BE2C (cell line): Measurements from ENCODE around the gene EPB41L4A.

Experiments
- DNase-seq: peaks from one replicate; pipeline ENCODE4 v3.0.0-alpha.2; 2020
- H3K27me3 ChIP-seq: fragments of 250-450 bp; sonication (Bioruptor Pico); 2 replicates; pipeline ENCODE4 v1.5.1; 2020; ENCODE audit warnings: mild to moderate bottlenecking
- H3K36me3 ChIP-seq: fragments of 250-450 bp; sonication (Bioruptor Pico); 2 replicates; pipeline ENCODE4 v1.5.1; 2020; ENCODE audit warnings: mild to moderate bottlenecking
- H3K4me1 ChIP-seq: fragments of 250-450 bp; sonication (Bioruptor Pico); 2 replicates; pipeline ENCODE4 v1.5.1; 2020
- H3K4me3 ChIP-seq: 2 replicates; pipeline ENCODE4 v1.5.1; 2011; ENCODE audit warnings: low read depth, low read length
- H3K9me3 ChIP-seq: fragments of 250-450 bp; sonication (Bioruptor Pico); 2 replicates; pipeline ENCODE4 v1.5.1; 2020
- CTCF ChIP-seq: IDR thresholded peaks from 2 replicates; pipeline ENCODE4 v1.5.1; 2012; ENCODE audit warnings: mild to moderate bottlenecking, low read depth, low read length

The EPB41L4A gene

DNA sequence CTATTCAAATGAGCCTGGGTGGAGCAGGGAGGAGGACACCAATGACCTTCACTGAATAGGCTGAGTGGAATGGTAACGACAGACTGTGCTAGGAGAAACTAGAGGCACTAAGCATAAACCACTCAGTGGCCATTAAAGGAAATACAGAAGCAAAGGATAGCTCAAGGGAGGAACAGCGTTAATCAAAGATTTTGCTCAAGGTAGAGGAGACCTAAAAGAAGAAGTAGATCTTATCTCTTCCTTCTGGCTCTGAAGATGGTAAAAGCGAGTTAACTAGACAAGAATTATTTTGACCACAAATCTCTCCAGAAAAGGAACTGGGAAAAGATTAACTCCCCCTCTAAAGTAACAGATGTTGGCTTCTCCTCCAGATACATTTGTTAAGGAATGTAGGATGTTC lies 299.6 kb downstream of the EPB41L4A start:
- Histone ChIP-seq H3K4me3 (no peak overlapping the region), H3K27me3 (no peaks in the 10 kb centered on the region), H3K4me1 (no peaks in the 10 kb centered on the region), H3K36me3 (no peaks in the 10 kb centered on the region), H3K9me3 (no peaks in the 10 kb centered on the region)
- TF ChIP-seq CTCF, result no peak
- DNase-seq, result no peak

GRCh38 chr5:112117551-112117950 lies 301.5 kb downstream of the EPB41L4A start:
- no peaks in the 10 kb centered on the region for H3K9me3 ChIP-seq
- H3K4me1 ChIP-seq, result no peaks in the 10 kb centered on the region
- no peak overlapping the region for H3K4me3 ChIP-seq
- no peak for DNase-seq
- H3K36me3 ChIP-seq, result no peaks in the 10 kb centered on the region
- H3K27me3 ChIP-seq, result no peaks in the 10 kb centered on the region
- TF ChIP-seq CTCF, result no peak

DNA sequence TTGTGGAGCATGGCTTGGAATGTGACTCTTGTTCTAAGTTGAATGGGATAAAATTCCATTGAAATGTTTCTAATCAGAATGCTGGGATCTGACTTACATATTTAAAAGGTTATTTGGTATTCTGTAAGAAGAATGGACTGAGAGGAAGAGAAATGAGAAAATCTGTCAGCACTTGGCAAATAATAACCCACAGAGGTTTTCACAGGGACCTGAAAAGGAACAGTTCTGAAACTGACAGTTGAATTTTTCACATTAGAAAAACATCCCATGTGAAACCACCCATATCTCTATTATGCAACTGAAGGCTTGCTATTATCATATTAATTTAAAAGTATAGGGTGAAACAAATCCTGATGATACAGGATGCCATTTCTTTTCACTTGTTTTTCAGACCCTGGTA lies 302.7 kb downstream of the EPB41L4A start:
- H3K27me3 ChIP-seq, result no peaks in the 10 kb centered on the region
- no peaks in the 10 kb centered on the region for H3K9me3 ChIP-seq
- DNase-seq, result no peak
- no peaks in the 10 kb centered on the region for H3K36me3 ChIP-seq
- TF ChIP-seq CTCF, result no peak
- H3K4me1 ChIP-seq, result no peaks in the 10 kb centered on the region
- no peak overlapping the region for H3K4me3 ChIP-seq

GRCh38 chr5:112113565-112113964 lies 305.5 kb downstream of the EPB41L4A start:
- no peak overlapping the region for H3K4me3 ChIP-seq
- DNase-seq, result no peak
- H3K36me3 ChIP-seq, result no peaks in the 10 kb centered on the region
- H3K9me3 ChIP-seq, result no peaks in the 10 kb centered on the region
- no peak for TF ChIP-seq CTCF
- peaks cover 7% of the 10 kb centered on the region; the same call in 1 of the 2 replicates for H3K4me1 ChIP-seq
- no peaks in the 10 kb centered on the region for H3K27me3 ChIP-seq
